WTC11 (cell line): ENCODE data around the gene FOXP4. TPM values are rescaled to one million over a fixed set of nuclear protein-coding genes. Genes with fewer than 3 reads are reported as not detected.

Experiments
- ATAC-seq: fragments of 200-7000 bp; cut with Tn5 transposase; 2 replicates; pipeline ENCODE4 v1.10.0; 2021; ENCODE audit warnings: mild to moderate bottlenecking, moderate library complexity
- CTCF ChIA-PET: fragments of 300-600 bp; sonication (Branson Sonifier 250); formaldehyde crosslinking; loops from one replicate; lab custom pipeline; 2021; ENCODE audit warnings: antibody characterized with exemption; lab: Charles Lee
- POLR2A ChIA-PET: fragments of 350-600 bp; sonication (Branson Sonifier 250); formaldehyde crosslinking; loops from one replicate; lab custom pipeline; 2021; ENCODE audit warnings: antibody characterized with exemption; lab: Charles Lee
- DNase-seq: peaks from one replicate; pipeline ENCODE4 v3.0.0; 2021; ENCODE audit warnings: low spot score
- H3K27ac Mint-ChIP-seq: 2 replicates; pipeline ENCODE4 v1.8.0; 2021; ENCODE audit warnings: mixed read lengths
- H3K27me3 Mint-ChIP-seq: 2 replicates; pipeline ENCODE4 v1.8.0; 2021; ENCODE audit warnings: low read depth, mild to moderate bottlenecking, moderate library complexity, mixed read lengths
- H3K36me3 Mint-ChIP-seq: 2 replicates; pipeline ENCODE4 v1.8.0; 2021; ENCODE audit warnings: mixed read lengths
- H3K4me1 Mint-ChIP-seq: 2 replicates; pipeline ENCODE4 v1.8.0; 2022; ENCODE audit warnings: mixed read lengths
- H3K4me3 Mint-ChIP-seq: 2 replicates; pipeline ENCODE4 v1.8.0; 2021; ENCODE audit warnings: mild to moderate bottlenecking, moderate library complexity, mixed read lengths
- H3K9me3 Mint-ChIP-seq: 2 replicates; pipeline ENCODE4 v1.8.0; 2021; ENCODE audit warnings: mixed read lengths
- CBFB ChIP-seq: sonication (generic); formaldehyde crosslinking; IDR thresholded peaks from 2 replicates; pipeline ENCODE4 v1.8.1; 2022; ENCODE audit warnings: mild to moderate bottlenecking, low read depth, missing genetic modification reagents
- ESRRA ChIP-seq: sonication (generic); formaldehyde crosslinking; IDR thresholded peaks from 2 replicates; pipeline ENCODE4 v1.8.1; 2022; ENCODE audit warnings: mild to moderate bottlenecking, missing genetic modification reagents, borderline replicate concordance
- ETV6 ChIP-seq: sonication (generic); formaldehyde crosslinking; IDR thresholded peaks from 2 replicates; pipeline ENCODE4 v1.8.1; 2022; ENCODE audit warnings: mild to moderate bottlenecking, missing genetic modification reagents
- HMGA2 ChIP-seq: fragments of 250-450 bp; sonication (Bioruptor Pico); IDR thresholded peaks from 2 replicates; pipeline ENCODE4 v1.4.0; 2021; ENCODE audit warnings: mild to moderate bottlenecking, moderate library complexity
- IRF2 ChIP-seq: sonication (generic); formaldehyde crosslinking; IDR thresholded peaks from 2 replicates; pipeline ENCODE4 v1.8.0; 2022; ENCODE audit warnings: low read depth, missing genetic modification reagents, borderline replicate concordance
- JUN ChIP-seq: sonication (generic); formaldehyde crosslinking; IDR thresholded peaks from 2 replicates; pipeline ENCODE4 v1.8.0; 2023; ENCODE audit warnings: mild to moderate bottlenecking, missing genetic modification reagents
- NFYB ChIP-seq: sonication (generic); formaldehyde crosslinking; conservative IDR thresholded peaks from 2 replicates; pipeline ENCODE4 v1.8.0; 2022; ENCODE audit warnings: low read depth, missing genetic modification reagents
- PRRX2 ChIP-seq: fragments of 250-450 bp; sonication (Bioruptor Pico); IDR thresholded peaks from 2 replicates; pipeline ENCODE4 v1.8.0; 2021; ENCODE audit warnings: mild to moderate bottlenecking
- SMAD4 ChIP-seq: sonication (generic); formaldehyde crosslinking; IDR thresholded peaks from 2 replicates; pipeline ENCODE4 v1.8.0; 2022; ENCODE audit warnings: mild to moderate bottlenecking, missing genetic modification reagents
- TEAD1 ChIP-seq: sonication (generic); formaldehyde crosslinking; IDR thresholded peaks from 2 replicates; pipeline ENCODE4 v1.8.0; 2022; ENCODE audit warnings: mild to moderate bottlenecking, missing genetic modification reagents
- ZNF317 ChIP-seq: sonication (generic); formaldehyde crosslinking; IDR thresholded peaks from 2 replicates; pipeline ENCODE4 v1.8.1; 2023; ENCODE audit warnings: low read depth, mild to moderate bottlenecking, moderate library complexity, missing genetic modification reagents, borderline replicate concordance
- ZNF416 ChIP-seq: fragments of 250-450 bp; sonication (Bioruptor Pico); IDR thresholded peaks from 2 replicates; pipeline ENCODE4 v1.9.0; 2021; ENCODE audit warnings: mild to moderate bottlenecking, inconsistent platforms
- ZNF423 ChIP-seq: fragments of 250-450 bp; sonication (Bioruptor Pico); IDR thresholded peaks from 2 replicates; pipeline ENCODE4 v2.1.2; 2022; ENCODE audit warnings: mild to moderate bottlenecking, moderate library complexity
- total RNA-seq: library from RNA; stranded (reverse); gene quantifications from 3 replicates; pipeline ENCODE4 v1.2.3, GENCODE V29; 2021
- TF ChIP-seq, protein P1 (sequence below): sonication (generic); formaldehyde crosslinking; IDR thresholded peaks from 2 replicates; pipeline ENCODE4 v1.8.1; 2023; ENCODE audit warnings: mild to moderate bottlenecking, missing genetic modification reagents
- TF ChIP-seq, protein P2 (sequence below): sonication (generic); formaldehyde crosslinking; IDR thresholded peaks from 2 replicates; pipeline ENCODE4 v1.8.1; 2023; ENCODE audit warnings: mild to moderate bottlenecking, moderate library complexity, missing genetic modification reagents
- TF ChIP-seq, protein P3 (sequence below): fragments of 250-450 bp; sonication (Bioruptor Pico); IDR thresholded peaks from 2 replicates; pipeline ENCODE4 v1.9.0; 2021; ENCODE audit warnings: moderate library complexity, mild to moderate bottlenecking, inconsistent platforms, borderline replicate concordance
- TF ChIP-seq, protein P4 (sequence below): sonication (generic); formaldehyde crosslinking; IDR thresholded peaks from 2 replicates; pipeline ENCODE4 v1.8.1; 2022; ENCODE audit warnings: mild to moderate bottlenecking, missing genetic modification reagents, moderate library complexity, borderline replicate concordance
- TF ChIP-seq, protein P5 (sequence below): sonication (generic); formaldehyde crosslinking; IDR thresholded peaks from 2 replicates; pipeline ENCODE4 v1.8.1; 2022; ENCODE audit warnings: low read depth, mild to moderate bottlenecking, moderate library complexity, missing genetic modification reagents, borderline replicate concordance
- TF ChIP-seq, protein P6 (sequence below): sonication (generic); formaldehyde crosslinking; IDR thresholded peaks from 2 replicates; pipeline ENCODE4 v1.8.0; 2022; ENCODE audit warnings: missing genetic modification reagents

FOXP4 gene
- total RNA-seq, 1 experiment from 2014 or later = 36.6 TPM

DNA sequence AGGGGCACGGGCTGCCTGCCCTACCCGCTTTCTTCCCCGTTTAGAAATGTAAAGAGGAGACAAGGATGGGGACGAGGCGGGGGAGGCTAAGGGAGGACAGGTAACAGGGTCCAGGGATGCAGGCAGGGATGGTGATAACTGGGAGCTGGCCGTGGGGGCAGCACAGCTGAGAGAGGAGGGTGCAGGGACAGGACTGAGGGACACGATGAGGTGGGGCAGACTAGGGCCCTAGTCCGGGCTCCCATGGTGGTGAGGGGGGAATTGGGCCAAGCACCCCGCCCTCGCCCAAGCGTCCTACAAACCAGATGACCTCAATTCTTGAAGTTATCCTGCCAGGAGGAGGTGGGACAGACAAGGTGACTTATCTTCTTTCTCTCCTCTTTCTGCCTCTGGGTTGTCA, 47.7 kb downstream of the FOXP4 start (continued):
- TF ChIP-seq, protein P1, sequence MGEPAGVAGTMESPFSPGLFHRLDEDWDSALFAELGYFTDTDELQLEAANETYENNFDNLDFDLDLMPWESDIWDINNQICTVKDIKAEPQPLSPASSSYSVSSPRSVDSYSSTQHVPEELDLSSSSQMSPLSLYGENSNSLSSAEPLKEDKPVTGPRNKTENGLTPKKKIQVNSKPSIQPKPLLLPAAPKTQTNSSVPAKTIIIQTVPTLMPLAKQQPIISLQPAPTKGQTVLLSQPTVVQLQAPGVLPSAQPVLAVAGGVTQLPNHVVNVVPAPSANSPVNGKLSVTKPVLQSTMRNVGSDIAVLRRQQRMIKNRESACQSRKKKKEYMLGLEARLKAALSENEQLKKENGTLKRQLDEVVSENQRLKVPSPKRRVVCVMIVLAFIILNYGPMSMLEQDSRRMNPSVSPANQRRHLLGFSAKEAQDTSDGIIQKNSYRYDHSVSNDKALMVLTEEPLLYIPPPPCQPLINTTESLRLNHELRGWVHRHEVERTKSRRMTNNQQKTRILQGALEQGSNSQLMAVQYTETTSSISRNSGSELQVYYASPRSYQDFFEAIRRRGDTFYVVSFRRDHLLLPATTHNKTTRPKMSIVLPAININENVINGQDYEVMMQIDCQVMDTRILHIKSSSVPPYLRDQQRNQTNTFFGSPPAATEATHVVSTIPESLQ = no peak
- no peak for TF ChIP-seq ZNF317 (CRISPR knock-in tag)
- TF ChIP-seq ZNF416 (CRISPR knock-in tag) = no peak
- no peak for TF ChIP-seq IRF2
- TF ChIP-seq, protein P2, sequence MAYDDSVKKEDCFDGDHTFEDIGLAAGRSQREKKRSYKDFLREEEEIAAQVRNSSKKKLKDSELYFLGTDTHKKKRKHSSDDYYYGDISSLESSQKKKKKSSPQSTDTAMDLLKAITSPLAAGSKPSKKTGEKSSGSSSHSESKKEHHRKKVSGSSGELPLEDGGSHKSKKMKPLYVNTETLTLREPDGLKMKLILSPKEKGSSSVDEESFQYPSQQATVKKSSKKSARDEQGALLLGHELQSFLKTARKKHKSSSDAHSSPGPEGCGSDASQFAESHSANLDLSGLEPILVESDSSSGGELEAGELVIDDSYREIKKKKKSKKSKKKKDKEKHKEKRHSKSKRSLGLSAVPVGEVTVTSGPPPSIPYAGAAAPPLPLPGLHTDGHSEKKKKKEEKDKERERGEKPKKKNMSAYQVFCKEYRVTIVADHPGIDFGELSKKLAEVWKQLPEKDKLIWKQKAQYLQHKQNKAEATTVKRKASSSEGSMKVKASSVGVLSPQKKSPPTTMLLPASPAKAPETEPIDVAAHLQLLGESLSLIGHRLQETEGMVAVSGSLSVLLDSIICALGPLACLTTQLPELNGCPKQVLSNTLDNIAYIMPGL = no peak
- no peak for TF ChIP-seq TEAD1 (CRISPR knock-in tag)
- TF ChIP-seq, protein P3, sequence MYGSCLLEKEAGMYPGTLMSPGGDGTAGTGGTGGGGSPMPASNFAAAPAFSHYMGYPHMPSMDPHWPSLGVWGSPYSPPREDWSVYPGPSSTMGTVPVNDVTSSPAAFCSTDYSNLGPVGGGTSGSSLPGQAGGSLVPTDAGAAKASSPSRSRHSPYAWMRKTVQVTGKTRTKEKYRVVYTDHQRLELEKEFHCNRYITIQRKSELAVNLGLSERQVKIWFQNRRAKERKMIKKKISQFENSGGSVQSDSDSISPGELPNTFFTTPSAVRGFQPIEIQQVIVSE (CRISPR knock-in tag) = no peak
- TF ChIP-seq, protein P4, sequence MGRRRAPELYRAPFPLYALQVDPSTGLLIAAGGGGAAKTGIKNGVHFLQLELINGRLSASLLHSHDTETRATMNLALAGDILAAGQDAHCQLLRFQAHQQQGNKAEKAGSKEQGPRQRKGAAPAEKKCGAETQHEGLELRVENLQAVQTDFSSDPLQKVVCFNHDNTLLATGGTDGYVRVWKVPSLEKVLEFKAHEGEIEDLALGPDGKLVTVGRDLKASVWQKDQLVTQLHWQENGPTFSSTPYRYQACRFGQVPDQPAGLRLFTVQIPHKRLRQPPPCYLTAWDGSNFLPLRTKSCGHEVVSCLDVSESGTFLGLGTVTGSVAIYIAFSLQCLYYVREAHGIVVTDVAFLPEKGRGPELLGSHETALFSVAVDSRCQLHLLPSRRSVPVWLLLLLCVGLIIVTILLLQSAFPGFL (CRISPR knock-in tag) = no peak

DNA sequence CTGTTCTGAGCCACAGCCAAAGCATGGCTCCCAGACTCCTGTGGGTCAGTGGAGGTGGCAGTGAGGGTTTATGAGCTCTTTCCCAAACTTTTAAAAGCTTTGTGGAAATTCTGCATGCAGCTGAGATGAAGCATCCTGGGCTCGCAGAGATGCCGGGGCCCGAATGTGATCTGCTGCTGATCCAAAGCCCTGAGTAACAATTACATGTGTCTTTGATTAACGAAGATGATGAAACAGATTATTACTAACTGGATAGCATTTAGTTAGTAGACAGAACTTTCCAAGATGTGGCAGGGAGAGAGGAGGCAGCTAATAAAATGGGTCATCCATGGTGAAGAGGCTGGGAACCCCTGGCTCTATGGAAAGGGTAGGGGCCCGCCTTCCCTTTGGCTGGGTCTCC, 48.1 kb downstream of the FOXP4 start:
- Mint-ChIP-seq H3K36me3 (no peaks in the 10 kb centered on the region; the same call in 1 of the 2 replicates), H3K27me3 (peaks cover 7% of the 10 kb centered on the region; the same call in 1 of the 2 replicates), H3K9me3 (no peaks in the 10 kb centered on the region), H3K4me1 (peaks cover 39% of the 10 kb centered on the region), H3K4me3 (no peak overlapping the region), H3K27ac (no peak overlapping the region)
- no peak for DNase-seq
- no peak for ATAC-seq
- TF ChIP-seq ESRRA (CRISPR knock-in tag) (no peak), ZNF317 (CRISPR knock-in tag) (no peak), HMGA2 (CRISPR knock-in tag) (no peak), PRRX2 (no peak), ZNF423 (CRISPR knock-in tag) (no peak), NFYB (CRISPR knock-in tag) (no peak), ETV6 (CRISPR knock-in tag) (no peak), SMAD4 (no peak), TEAD1 (CRISPR knock-in tag) (no peak), CBFB (no peak), JUN (CRISPR knock-in tag) (no peak)
- TF ChIP-seq, protein P5, sequence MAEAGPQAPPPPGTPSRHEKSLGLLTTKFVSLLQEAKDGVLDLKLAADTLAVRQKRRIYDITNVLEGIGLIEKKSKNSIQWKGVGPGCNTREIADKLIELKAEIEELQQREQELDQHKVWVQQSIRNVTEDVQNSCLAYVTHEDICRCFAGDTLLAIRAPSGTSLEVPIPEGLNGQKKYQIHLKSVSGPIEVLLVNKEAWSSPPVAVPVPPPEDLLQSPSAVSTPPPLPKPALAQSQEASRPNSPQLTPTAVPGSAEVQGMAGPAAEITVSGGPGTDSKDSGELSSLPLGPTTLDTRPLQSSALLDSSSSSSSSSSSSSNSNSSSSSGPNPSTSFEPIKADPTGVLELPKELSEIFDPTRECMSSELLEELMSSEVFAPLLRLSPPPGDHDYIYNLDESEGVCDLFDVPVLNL (CRISPR knock-in tag) = no peak
- TF ChIP-seq, protein P3 (CRISPR knock-in tag) = no peak
- TF ChIP-seq, protein P1 = no peak
- TF ChIP-seq, protein P6, sequence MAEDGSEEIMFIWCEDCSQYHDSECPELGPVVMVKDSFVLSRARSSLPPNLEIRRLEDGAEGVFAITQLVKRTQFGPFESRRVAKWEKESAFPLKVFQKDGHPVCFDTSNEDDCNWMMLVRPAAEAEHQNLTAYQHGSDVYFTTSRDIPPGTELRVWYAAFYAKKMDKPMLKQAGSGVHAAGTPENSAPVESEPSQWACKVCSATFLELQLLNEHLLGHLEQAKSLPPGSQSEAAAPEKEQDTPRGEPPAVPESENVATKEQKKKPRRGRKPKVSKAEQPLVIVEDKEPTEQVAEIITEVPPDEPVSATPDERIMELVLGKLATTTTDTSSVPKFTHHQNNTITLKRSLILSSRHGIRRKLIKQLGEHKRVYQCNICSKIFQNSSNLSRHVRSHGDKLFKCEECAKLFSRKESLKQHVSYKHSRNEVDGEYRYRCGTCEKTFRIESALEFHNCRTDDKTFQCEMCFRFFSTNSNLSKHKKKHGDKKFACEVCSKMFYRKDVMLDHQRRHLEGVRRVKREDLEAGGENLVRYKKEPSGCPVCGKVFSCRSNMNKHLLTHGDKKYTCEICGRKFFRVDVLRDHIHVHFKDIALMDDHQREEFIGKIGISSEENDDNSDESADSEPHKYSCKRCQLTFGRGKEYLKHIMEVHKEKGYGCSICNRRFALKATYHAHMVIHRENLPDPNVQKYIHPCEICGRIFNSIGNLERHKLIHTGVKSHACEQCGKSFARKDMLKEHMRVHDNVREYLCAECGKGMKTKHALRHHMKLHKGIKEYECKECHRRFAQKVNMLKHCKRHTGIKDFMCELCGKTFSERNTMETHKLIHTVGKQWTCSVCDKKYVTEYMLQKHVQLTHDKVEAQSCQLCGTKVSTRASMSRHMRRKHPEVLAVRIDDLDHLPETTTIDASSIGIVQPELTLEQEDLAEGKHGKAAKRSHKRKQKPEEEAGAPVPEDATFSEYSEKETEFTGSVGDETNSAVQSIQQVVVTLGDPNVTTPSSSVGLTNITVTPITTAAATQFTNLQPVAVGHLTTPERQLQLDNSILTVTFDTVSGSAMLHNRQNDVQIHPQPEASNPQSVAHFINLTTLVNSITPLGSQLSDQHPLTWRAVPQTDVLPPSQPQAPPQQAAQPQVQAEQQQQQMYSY (CRISPR knock-in tag) = no peak
- ChIA-PET POLR2A (no interaction called here), CTCF (interaction anchor here (0.6 to 2.3 kb wide), 7 partner anchors 32 to 226 kb away, joined by 3 to 7 read pairs (median 4); no protein-coding TSS in a partner anchor)
